GM12878 (cell line): ENCODE measurements around the gene CACFD1. TPM values are rescaled to one million over a fixed set of nuclear protein-coding genes. Genes with fewer than 3 reads are reported as not detected.

ENCODE experiments used
- ATAC-seq: fragments of 200-7000 bp; cut with Tn5 transposase; 3 replicates; pipeline ENCODE4 v1.9.1; 2020; ENCODE audit warnings: mild to moderate bottlenecking, moderate library complexity
- BruUV-seq: library from RNA; stranded (reverse); fragments of 400-500 nt; replicated peaks from 2 replicates; lab custom pipeline; 2021; lab: Mats Ljungman, UMichigan
- CTCF ChIA-PET: fragments of 300-600 bp; sonication (Branson Sonifier 250); formaldehyde crosslinking; extraction: SDS; loops from one replicate; lab custom pipeline; 2021; ENCODE audit warnings: inconsistent platforms; lab: Yijun Ruan, JAX
- POLR2A ChIA-PET: fragments of 350-600 bp; formaldehyde crosslinking; extraction: SDS; loops from one replicate; lab custom pipeline; 2021; ENCODE audit warnings: inconsistent platforms; lab: Charles Lee
- RAD21 ChIA-PET: fragments of 300-600 bp; sonication (Branson Sonifier 250); formaldehyde crosslinking; loops from one replicate; lab custom pipeline; 2023; ENCODE audit warnings: antibody characterized with exemption; ENCODE audit not compliant: unreplicated experiment; lab: Charles Lee
- SMC1A ChIA-PET: fragments of 300-600 bp; sonication (Branson Sonifier 250); formaldehyde crosslinking; loops from one replicate; lab custom pipeline; 2023; ENCODE audit not compliant: unreplicated experiment, uncharacterized antibody; lab: Charles Lee
- DNase-seq: peaks from one replicate; pipeline ENCODE4 v3.0.0-alpha.2; 2011; ENCODE audit warnings: low read depth, low spot score
- FAIRE-seq: peaks from 3 replicates; lab custom pipeline; 2011; peaks lifted over from hg19 to GRCh38; lab: Jason Lieb, UNC
- H2AFZ ChIP-seq: 2 replicates; pipeline ENCODE4 v1.6.0; 2011; ENCODE audit warnings: low read depth, low read length, control low read depth; ENCODE audit not compliant: control insufficient read depth
- H3K27ac ChIP-seq: 2 replicates; pipeline ENCODE4 v1.5.1; 2011; ENCODE audit warnings: control low read depth; ENCODE audit not compliant: control insufficient read depth, insufficient read depth
- H3K27me3 ChIP-seq, 2 experiments: replicated peaks in 1 of 2; 2 replicates each; pipeline versions ENCODE4 v1.6.0 to v1.6.1; 2011; ENCODE audit warnings: low read length in 1 of 2; ENCODE audit not compliant: control insufficient read depth in 2 of 2, insufficient read depth in 2 of 2
- H3K36me3 ChIP-seq, 2 experiments: 2 replicates each; pipeline ENCODE4 v1.5.1; 2011; ENCODE audit warnings: low read length in 1 of 2; ENCODE audit not compliant: control insufficient read depth in 2 of 2, insufficient read depth in 2 of 2
- H3K4me1 ChIP-seq: 2 replicates; pipeline ENCODE4 v1.6.1; 2011; ENCODE audit warnings: mild to moderate bottlenecking, low read length, moderate library complexity, mixed read lengths; ENCODE audit not compliant: control insufficient read depth, insufficient read depth
- H3K4me2 ChIP-seq: 2 replicates; pipeline ENCODE4 v1.6.0; 2011; ENCODE audit warnings: control low read depth; ENCODE audit not compliant: control insufficient read depth, insufficient read depth
- H3K4me3 ChIP-seq: fragments of 200-600 bp; sonication (generic); 2 replicates; pipeline ENCODE4 v1.5.1; 2016
- H3K79me2 ChIP-seq: 2 replicates; pipeline ENCODE4 v1.6.0; 2011; ENCODE audit warnings: low read length; ENCODE audit not compliant: control insufficient read depth, insufficient read depth
- H3K9ac ChIP-seq: 2 replicates; pipeline ENCODE4 v1.8.0; 2011; ENCODE audit warnings: low read length, control low read depth, mixed read lengths; ENCODE audit not compliant: control insufficient read depth, insufficient read depth
- H3K9me3 ChIP-seq: replicated peaks from 3 replicates; pipeline ENCODE4 v1.5.1; 2011; ENCODE audit warnings: mild to moderate bottlenecking, low read length; ENCODE audit not compliant: control insufficient read depth, insufficient read depth
- H4K20me1 ChIP-seq: 2 replicates; pipeline ENCODE4 v1.6.0; 2011; ENCODE audit not compliant: control insufficient read depth, insufficient read depth
- E2F4 ChIP-seq: IDR thresholded peaks from 2 replicates; pipeline ENCODE4 v1.6.1; 2012; ENCODE audit warnings: low read depth, low read length, improper control_type of control experiment
- FOXM1 ChIP-seq: IDR thresholded peaks from 2 replicates; pipeline ENCODE4 v1.6.1; 2012; ENCODE audit warnings: low read depth, mild to moderate bottlenecking, inconsistent platforms, low read length, moderate library complexity
- HSF1 ChIP-seq: fragments of 150-350 bp; IDR thresholded peaks from 2 replicates; pipeline ENCODE4 v1.6.1; 2014; ENCODE audit warnings: mild to moderate bottlenecking, low read depth, low read length
- MYC ChIP-seq: IDR thresholded peaks from 2 replicates; pipeline ENCODE4 v1.6.1; 2011; ENCODE audit warnings: mild to moderate bottlenecking, low read length, moderate library complexity, inconsistent platforms; ENCODE audit not compliant: insufficient read depth, insufficient replicate concordance, insufficient read length, severe bottlenecking
- NRF1 ChIP-seq: conservative IDR thresholded peaks from 2 replicates; pipeline ENCODE4 v1.6.1; 2011; ENCODE audit warnings: mild to moderate bottlenecking, low read depth, low read length, improper control_type of control experiment
- PML ChIP-seq: IDR thresholded peaks from 2 replicates; pipeline ENCODE4 v1.6.1; 2012; ENCODE audit warnings: low read length, inconsistent platforms
- RB1 ChIP-seq: fragments of 450-650 bp; formaldehyde crosslinking; IDR thresholded peaks from 2 replicates; pipeline ENCODE4 v1.6.1; 2017; ENCODE audit warnings: mild to moderate bottlenecking, borderline replicate concordance
- RBBP5 ChIP-seq: fragments of 200-600 bp; sonication (generic); conservative IDR thresholded peaks from 2 replicates; pipeline ENCODE4 v1.6.1; 2016
- RUNX3 ChIP-seq: IDR thresholded peaks from 2 replicates; pipeline ENCODE4 v1.6.1; 2012; ENCODE audit warnings: low read length, inconsistent platforms
- STAT3 ChIP-seq: IDR thresholded peaks from 2 replicates; pipeline ENCODE4 v1.6.1; 2011; ENCODE audit warnings: low read depth, low read length, improper control_type of control experiment
- TCF3 ChIP-seq: IDR thresholded peaks from 2 replicates; pipeline ENCODE4 v1.6.1; 2012; ENCODE audit warnings: low read depth, mild to moderate bottlenecking, low read length, borderline replicate concordance; ENCODE audit not compliant: insufficient read depth
- WGBS: methylation state at CpG from one replicate; pipeline ENCODE4 v1.1.6; 2016; ENCODE audit warnings: low lambda C conversion rate; ENCODE audit not compliant: insufficient replicate concordance, insufficient coverage; ENCODE audit errors: missing lambda C conversion rate; 5-methylcytosine and 5-hydroxymethylcytosine counted together
- in situ Hi-C: fragments of 300-500 bp; cut with MboI; formaldehyde crosslinking; loops from 9 replicates; pipeline ENCODE4 v1.14.3; 2018; ENCODE audit warnings: mixed read lengths
- intact Hi-C: fragments of 100-400 bp; cut with micrococcal nuclease; formaldehyde crosslinking; loops from one replicate; pipeline ENCODE4 v1.14.2; 2022; ENCODE audit not compliant: unreplicated experiment
- polyA plus RNA-seq, 11 experiments: library from polyadenylated mRNA; depleted of rRNA in 4 of 11; unstranded in 6 of 11; stranded (reverse) in 5 of 11; fragments of >200 nt; fragmentation: Nextera tagmentation in 4 of 11; fragmentation: Illumina TruSeq in 1 of 11; extraction: Ambion mirVana in 4 of 11; extraction: Trizol in 1 of 11; gene quantifications; 1 replicate in 1 of 11; 2 replicates in 10 of 11; pipeline versions ENCODE4 v1.2.1 to v1.2.3, GENCODE V29; 2011 to 2016; ENCODE audit warnings: inconsistent platforms in 2 of 11, missing spikeins in 2 of 11, low read depth in 1 of 11
- total RNA-seq, 4 experiments: library from RNA; depleted of rRNA in 3 of 4; stranded (reverse); fragments of >200 nt in 3 of 4; fragmentation: Illumina TruSeq in 1 of 4; extraction: Trizol in 1 of 4; gene quantifications; 2 replicates each; pipeline versions ENCODE4 v1.2.1 to v1.2.3, GENCODE V29; 2013 to 2021
- TF ChIP-seq, protein P1 (sequence below): fragments of 450-650 bp; formaldehyde crosslinking; IDR thresholded peaks from 2 replicates; pipeline ENCODE4 v1.5.0; 2022; ENCODE audit warnings: mild to moderate bottlenecking, missing genetic modification characterization
- TF ChIP-seq, protein P2 (sequence below): fragments of 450-650 bp; IDR thresholded peaks from 2 replicates; pipeline ENCODE4 v1.6.1; 2018; ENCODE audit warnings: mild to moderate bottlenecking, low read depth, moderate library complexity; ENCODE audit not compliant: partially characterized antibody

The CACFD1 gene
- total and polyA plus RNA-seq, 10 of the 15 experiments (the other 5 are each of a cell fraction or from before 2014, with no cell fraction given), result 0.09 to 5.8 (median 1.4) TPM; not detected in 1

- H3K36me3 ChIP-seq, result no peaks in the 10 kb centered on the region
- no peaks in the 10 kb centered on the region for H3K79me2 ChIP-seq
- in situ Hi-C loops, result no loop called here
- H3K4me2 ChIP-seq, result no peak overlapping the region
- H3K4me1 ChIP-seq, result no peaks in the 10 kb centered on the region
- ChIA-PET POLR2A (no interaction called here), SMC1A (no interaction called here), CTCF (interaction anchor here (1.0 kb wide), 1 partner anchor 310 kb away, joined by 3 read pairs; no protein-coding TSS in a partner anchor), RAD21 (no interaction called here)
- DNase-seq, result no peak
- H3K9ac ChIP-seq, result no peak overlapping the region
- no peak for ATAC-seq
- intact Hi-C loops, result no loop called here
- 59% methylated on average over 8 of the region's 8 CpGs for WGBS
- FAIRE-seq, result no peak
- H3K4me3 ChIP-seq, result no peak overlapping the region
- H2AFZ ChIP-seq, result no peak overlapping the region
- H4K20me1 ChIP-seq, result no peaks in the 10 kb centered on the region
- no peak overlapping the region for H3K27ac ChIP-seq
- H3K27me3 ChIP-seq, result no peaks in the 10 kb centered on the region; a peak in 3 of 4 replicates
- BruUV-seq, result no TSS peak
- TF ChIP-seq, protein P1, sequence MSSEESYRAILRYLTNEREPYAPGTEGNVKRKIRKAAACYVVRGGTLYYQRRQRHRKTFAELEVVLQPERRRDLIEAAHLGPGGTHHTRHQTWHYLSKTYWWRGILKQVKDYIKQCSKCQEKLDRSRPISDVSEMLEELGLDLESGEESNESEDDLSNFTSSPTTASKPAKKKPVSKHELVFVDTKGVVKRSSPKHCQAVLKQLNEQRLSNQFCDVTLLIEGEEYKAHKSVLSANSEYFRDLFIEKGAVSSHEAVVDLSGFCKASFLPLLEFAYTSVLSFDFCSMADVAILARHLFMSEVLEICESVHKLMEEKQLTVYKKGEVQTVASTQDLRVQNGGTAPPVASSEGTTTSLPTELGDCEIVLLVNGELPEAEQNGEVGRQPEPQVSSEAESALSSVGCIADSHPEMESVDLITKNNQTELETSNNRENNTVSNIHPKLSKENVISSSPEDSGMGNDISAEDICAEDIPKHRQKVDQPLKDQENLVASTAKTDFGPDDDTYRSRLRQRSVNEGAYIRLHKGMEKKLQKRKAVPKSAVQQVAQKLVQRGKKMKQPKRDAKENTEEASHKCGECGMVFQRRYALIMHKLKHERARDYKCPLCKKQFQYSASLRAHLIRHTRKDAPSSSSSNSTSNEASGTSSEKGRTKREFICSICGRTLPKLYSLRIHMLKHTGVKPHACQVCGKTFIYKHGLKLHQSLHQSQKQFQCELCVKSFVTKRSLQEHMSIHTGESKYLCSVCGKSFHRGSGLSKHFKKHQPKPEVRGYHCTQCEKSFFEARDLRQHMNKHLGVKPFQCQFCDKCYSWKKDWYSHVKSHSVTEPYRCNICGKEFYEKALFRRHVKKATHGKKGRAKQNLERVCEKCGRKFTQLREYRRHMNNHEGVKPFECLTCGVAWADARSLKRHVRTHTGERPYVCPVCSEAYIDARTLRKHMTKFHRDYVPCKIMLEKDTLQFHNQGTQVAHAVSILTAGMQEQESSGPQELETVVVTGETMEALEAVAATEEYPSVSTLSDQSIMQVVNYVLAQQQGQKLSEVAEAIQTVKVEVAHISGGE, result no peak
- TF ChIP-seq TCF3 (no peak), MYC (no peak), STAT3 (no peak), E2F4 (no peak), RBBP5 (no peak), RB1 (no peak), RUNX3 (no peak), FOXM1 (no peak), HSF1 (no peak), PML (no peak), NRF1 (no peak)
- TF ChIP-seq, protein P2, sequence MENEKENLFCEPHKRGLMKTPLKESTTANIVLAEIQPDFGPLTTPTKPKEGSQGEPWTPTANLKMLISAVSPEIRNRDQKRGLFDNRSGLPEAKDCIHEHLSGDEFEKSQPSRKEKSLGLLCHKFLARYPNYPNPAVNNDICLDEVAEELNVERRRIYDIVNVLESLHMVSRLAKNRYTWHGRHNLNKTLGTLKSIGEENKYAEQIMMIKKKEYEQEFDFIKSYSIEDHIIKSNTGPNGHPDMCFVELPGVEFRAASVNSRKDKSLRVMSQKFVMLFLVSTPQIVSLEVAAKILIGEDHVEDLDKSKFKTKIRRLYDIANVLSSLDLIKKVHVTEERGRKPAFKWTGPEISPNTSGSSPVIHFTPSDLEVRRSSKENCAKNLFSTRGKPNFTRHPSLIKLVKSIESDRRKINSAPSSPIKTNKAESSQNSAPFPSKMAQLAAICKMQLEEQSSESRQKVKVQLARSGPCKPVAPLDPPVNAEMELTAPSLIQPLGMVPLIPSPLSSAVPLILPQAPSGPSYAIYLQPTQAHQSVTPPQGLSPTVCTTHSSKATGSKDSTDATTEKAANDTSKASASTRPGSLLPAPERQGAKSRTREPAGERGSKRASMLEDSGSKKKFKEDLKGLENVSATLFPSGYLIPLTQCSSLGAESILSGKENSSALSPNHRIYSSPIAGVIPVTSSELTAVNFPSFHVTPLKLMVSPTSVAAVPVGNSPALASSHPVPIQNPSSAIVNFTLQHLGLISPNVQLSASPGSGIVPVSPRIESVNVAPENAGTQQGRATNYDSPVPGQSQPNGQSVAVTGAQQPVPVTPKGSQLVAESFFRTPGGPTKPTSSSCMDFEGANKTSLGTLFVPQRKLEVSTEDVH, result no peak
- H3K9me3 ChIP-seq, result no peaks in the 10 kb centered on the region
Observed at GRCh38 chr9:133491656-133491925, 31.8 kb downstream of the CACFD1 start.
